HepG2 (cell line): ENCODE data around the gene OSBPL2. TPM values are rescaled to one million over a fixed set of nuclear protein-coding genes. Genes with fewer than 3 reads are reported as not detected.

Experiments used
- ASH2L ChIP-seq: fragments of 300-600, 200-600 bp; sonication (generic); IDR thresholded peaks from 2 replicates; pipeline ENCODE4 v1.7.0; 2017; ENCODE audit warnings: low read depth, mild to moderate bottlenecking, moderate library complexity, mixed read lengths, low read length; ENCODE audit not compliant: insufficient read length
- ELF1 ChIP-seq: sonication (generic); formaldehyde crosslinking; IDR thresholded peaks from 2 replicates; pipeline ENCODE4 v1.4.0; 2020; ENCODE audit warnings: missing genetic modification reagents
- HNF4G ChIP-seq, 2 experiments: sonication (generic) in 1 of 2; formaldehyde crosslinking in 1 of 2; IDR thresholded peaks; 2 replicates each; pipeline versions ENCODE4 v1.4.0 to v1.6.1; 2011 to 2020; ENCODE audit warnings: borderline replicate concordance in 2 of 2, low read depth in 2 of 2, mild to moderate bottlenecking in 2 of 2, low read length in 1 of 2, missing genetic modification reagents in 1 of 2, moderate library complexity in 1 of 2
- KDM6A ChIP-seq: IDR thresholded peaks from 2 replicates; pipeline ENCODE4 v1.6.1; 2016; ENCODE audit warnings: low read depth
- MED13 ChIP-seq: sonication (generic); formaldehyde crosslinking; IDR thresholded peaks from 2 replicates; pipeline ENCODE4 v1.5.0; 2020; ENCODE audit warnings: missing genetic modification reagents
- MEIS2 ChIP-seq: sonication (generic); formaldehyde crosslinking; IDR thresholded peaks from 2 replicates; pipeline ENCODE4 v1.9.0; 2021; ENCODE audit warnings: mild to moderate bottlenecking, missing genetic modification reagents
- MYC ChIP-seq: sonication (generic); formaldehyde crosslinking; IDR thresholded peaks from 2 replicates; pipeline ENCODE4 v1.9.0; 2021; ENCODE audit warnings: missing genetic modification reagents, borderline replicate concordance
- TAF15 ChIP-seq: fragments of 200-400 bp; formaldehyde crosslinking; IDR thresholded peaks from one replicate; pipeline ENCODE4 v1.6.1; 2018; ENCODE audit warnings: mild to moderate bottlenecking, low read depth, low read length; ENCODE audit not compliant: poor library complexity, severe bottlenecking
- YEATS4 ChIP-seq: sonication (generic); formaldehyde crosslinking; IDR thresholded peaks from 2 replicates; pipeline ENCODE4 v1.4.0; 2020; ENCODE audit warnings: missing genetic modification reagents, borderline replicate concordance
- ZBTB7A ChIP-seq: sonication (generic); formaldehyde crosslinking; IDR thresholded peaks from 2 replicates; pipeline ENCODE4 v1.8.0; 2022; ENCODE audit warnings: mild to moderate bottlenecking, missing genetic modification reagents
- ZMYM4 ChIP-seq: sonication (generic); formaldehyde crosslinking; IDR thresholded peaks from 2 replicates; pipeline ENCODE4 v1.8.1; 2023; ENCODE audit warnings: mild to moderate bottlenecking, missing genetic modification reagents
- ZNF160 ChIP-seq: sonication (generic); formaldehyde crosslinking; IDR thresholded peaks from 2 replicates; pipeline ENCODE4 v1.8.0; 2022; ENCODE audit warnings: mild to moderate bottlenecking, inconsistent platforms, missing genetic modification reagents
- ZNF343 ChIP-seq: sonication (generic); formaldehyde crosslinking; IDR thresholded peaks from 2 replicates; pipeline ENCODE4 v1.4.0; 2020; ENCODE audit warnings: mild to moderate bottlenecking, missing genetic modification reagents
- ZNF547 ChIP-seq: sonication (generic); formaldehyde crosslinking; IDR thresholded peaks from 2 replicates; pipeline ENCODE4 v1.5.1; 2020; ENCODE audit warnings: mild to moderate bottlenecking, missing genetic modification reagents
- ZSCAN22 ChIP-seq: sonication (generic); formaldehyde crosslinking; IDR thresholded peaks from 2 replicates; pipeline ENCODE4 v1.4.0; 2020; ENCODE audit warnings: mild to moderate bottlenecking, missing genetic modification reagents
- polyA plus RNA-seq, 8 experiments: library from polyadenylated mRNA; depleted of rRNA in 3 of 8; stranded (reverse) in 7 of 8; unstranded in 1 of 8; fragments of >200 nt; fragmentation: Illumina TruSeq in 4 of 8; extraction: Trizol in 4 of 8; gene quantifications; 2 replicates each; pipeline versions ENCODE4 v1.2.1 to v1.2.3, GENCODE V29; 2011 to 2016; ENCODE audit warnings: low read depth in 4 of 8, missing spikeins in 1 of 8, mixed read lengths in 1 of 8; ENCODE audit not compliant: insufficient read depth in 1 of 8
- total RNA-seq, 5 experiments: library from RNA; depleted of rRNA; stranded (reverse); fragments of >200 nt; fragmentation: Illumina TruSeq; extraction: Trizol; gene quantifications; 2 replicates each; pipeline ENCODE4 v1.2.3, GENCODE V29; 2016; ENCODE audit warnings: low read depth in 1 of 5
- TF ChIP-seq, protein P1 (sequence below): sonication (generic); formaldehyde crosslinking; IDR thresholded peaks from 2 replicates; pipeline ENCODE4 v1.4.0; 2020; ENCODE audit warnings: mild to moderate bottlenecking, missing genetic modification reagents, borderline replicate concordance
- TF ChIP-seq, protein P2 (sequence below): sonication (generic); formaldehyde crosslinking; IDR thresholded peaks from 2 replicates; pipeline ENCODE4 v1.4.0; 2020; ENCODE audit warnings: missing genetic modification reagents
- TF ChIP-seq, protein P3 (sequence below): sonication (generic); formaldehyde crosslinking; IDR thresholded peaks from 2 replicates; pipeline ENCODE4 v1.4.0; 2020; ENCODE audit warnings: mild to moderate bottlenecking, missing genetic modification reagents

The OSBPL2 gene
- total and polyA plus RNA-seq, 2 of the 13 experiments (the other 11 are each of a cell fraction or from before 2014, with no cell fraction given), result 18.5 to 37.4 TPM

DNA sequence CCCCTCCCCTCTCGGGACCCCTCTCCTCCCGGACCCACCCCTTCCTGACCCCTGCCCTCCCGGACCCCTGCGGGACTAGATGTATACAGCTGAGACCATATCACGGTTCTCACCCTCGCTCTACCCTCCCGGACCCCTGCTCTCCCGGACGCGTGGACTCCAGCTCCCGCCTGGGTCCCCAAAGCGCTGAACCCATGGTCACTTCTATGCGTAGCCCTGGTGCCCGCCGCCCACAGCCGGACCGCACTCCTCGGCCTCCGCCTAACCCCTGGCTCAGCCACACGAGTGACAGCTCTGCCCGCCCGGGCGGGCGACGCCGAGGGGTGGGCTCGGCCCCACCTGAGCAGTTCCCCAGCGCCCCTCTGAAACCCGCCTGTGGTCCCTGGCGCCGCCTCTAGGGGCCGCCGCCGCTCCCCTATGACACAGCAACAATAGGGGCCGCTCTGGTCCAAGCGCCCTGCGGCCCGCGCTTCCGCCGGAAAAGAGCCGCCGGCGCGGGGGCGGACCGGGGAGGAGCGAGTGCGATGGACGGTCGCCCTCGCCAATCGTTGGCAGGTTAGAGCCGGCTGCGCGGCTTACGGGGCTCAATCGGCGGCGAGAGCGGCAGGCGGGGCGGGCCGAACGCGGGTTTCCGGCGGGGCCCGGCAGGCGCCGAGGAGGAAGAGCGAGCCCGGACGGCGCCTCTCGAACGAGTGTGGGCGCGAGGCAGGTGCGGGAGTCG, 64.2 kb downstream of the OSBPL2 start, which contains the start of gene ADRM1 (continued):
- TF ChIP-seq ZBTB7A, result peak; percentile 85; the same call in 1 of the 2 replicates
- TF ChIP-seq, protein P1, sequence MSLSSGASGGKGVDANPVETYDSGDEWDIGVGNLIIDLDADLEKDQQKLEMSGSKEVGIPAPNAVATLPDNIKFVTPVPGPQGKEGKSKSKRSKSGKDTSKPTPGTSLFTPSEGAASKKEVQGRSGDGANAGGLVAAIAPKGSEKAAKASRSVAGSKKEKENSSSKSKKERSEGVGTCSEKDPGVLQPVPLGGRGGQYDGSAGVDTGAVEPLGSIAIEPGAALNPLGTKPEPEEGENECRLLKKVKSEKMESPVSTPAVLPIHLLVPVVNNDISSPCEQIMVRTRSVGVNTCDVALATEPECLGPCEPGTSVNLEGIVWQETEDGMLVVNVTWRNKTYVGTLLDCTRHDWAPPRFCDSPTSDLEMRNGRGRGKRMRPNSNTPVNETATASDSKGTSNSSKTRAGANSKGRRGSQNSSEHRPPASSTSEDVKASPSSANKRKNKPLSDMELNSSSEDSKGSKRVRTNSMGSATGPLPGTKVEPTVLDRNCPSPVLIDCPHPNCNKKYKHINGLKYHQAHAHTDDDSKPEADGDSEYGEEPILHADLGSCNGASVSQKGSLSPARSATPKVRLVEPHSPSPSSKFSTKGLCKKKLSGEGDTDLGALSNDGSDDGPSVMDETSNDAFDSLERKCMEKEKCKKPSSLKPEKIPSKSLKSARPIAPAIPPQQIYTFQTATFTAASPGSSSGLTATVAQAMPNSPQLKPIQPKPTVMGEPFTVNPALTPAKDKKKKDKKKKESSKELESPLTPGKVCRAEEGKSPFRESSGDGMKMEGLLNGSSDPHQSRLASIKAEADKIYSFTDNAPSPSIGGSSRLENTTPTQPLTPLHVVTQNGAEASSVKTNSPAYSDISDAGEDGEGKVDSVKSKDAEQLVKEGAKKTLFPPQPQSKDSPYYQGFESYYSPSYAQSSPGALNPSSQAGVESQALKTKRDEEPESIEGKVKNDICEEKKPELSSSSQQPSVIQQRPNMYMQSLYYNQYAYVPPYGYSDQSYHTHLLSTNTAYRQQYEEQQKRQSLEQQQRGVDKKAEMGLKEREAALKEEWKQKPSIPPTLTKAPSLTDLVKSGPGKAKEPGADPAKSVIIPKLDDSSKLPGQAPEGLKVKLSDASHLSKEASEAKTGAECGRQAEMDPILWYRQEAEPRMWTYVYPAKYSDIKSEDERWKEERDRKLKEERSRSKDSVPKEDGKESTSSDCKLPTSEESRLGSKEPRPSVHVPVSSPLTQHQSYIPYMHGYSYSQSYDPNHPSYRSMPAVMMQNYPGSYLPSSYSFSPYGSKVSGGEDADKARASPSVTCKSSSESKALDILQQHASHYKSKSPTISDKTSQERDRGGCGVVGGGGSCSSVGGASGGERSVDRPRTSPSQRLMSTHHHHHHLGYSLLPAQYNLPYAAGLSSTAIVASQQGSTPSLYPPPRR (CRISPR knock-in tag), result no peak
- TF ChIP-seq ZMYM4 (CRISPR knock-in tag), result peak; percentile 87; the same call in 1 of the 2 replicates
- peak; percentile 45; the same call in 1 of the 2 replicates for TF ChIP-seq ZNF160 (CRISPR knock-in tag)
- no peak for TF ChIP-seq KDM6A (CRISPR knock-in tag)
- TF ChIP-seq MED13 (CRISPR knock-in tag), result peak; percentile 90
- TF ChIP-seq MYC (CRISPR knock-in tag), result peak; percentile 59; the same call in 1 of the 2 replicates
- TF ChIP-seq ASH2L, result peak; percentile 37
- TF ChIP-seq TAF15, result peak; percentile 100
- TF ChIP-seq ELF1, result peak; percentile 90
- TF ChIP-seq, protein P2, sequence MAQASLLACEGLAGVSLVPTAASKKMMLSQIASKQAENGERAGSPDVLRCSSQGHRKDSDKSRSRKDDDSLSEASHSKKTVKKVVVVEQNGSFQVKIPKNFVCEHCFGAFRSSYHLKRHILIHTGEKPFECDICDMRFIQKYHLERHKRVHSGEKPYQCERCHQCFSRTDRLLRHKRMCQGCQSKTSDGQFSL (CRISPR knock-in tag), result peak; percentile 59; the same call in 1 of the 2 replicates
- no peak for TF ChIP-seq ZNF343 (CRISPR knock-in tag)
- TF ChIP-seq HNF4G (IDR thresholded peaks at IDR 0.05; ENCODE audit: borderline replicate concordance, low read depth, low read length), result no peak
- TF ChIP-seq HNF4G (CRISPR knock-in tag; IDR thresholded peaks at IDR 0.05; ENCODE audit: borderline replicate concordance, low read depth), result no peak; the same call in 1 of the 2 replicates
- TF ChIP-seq, protein P3, sequence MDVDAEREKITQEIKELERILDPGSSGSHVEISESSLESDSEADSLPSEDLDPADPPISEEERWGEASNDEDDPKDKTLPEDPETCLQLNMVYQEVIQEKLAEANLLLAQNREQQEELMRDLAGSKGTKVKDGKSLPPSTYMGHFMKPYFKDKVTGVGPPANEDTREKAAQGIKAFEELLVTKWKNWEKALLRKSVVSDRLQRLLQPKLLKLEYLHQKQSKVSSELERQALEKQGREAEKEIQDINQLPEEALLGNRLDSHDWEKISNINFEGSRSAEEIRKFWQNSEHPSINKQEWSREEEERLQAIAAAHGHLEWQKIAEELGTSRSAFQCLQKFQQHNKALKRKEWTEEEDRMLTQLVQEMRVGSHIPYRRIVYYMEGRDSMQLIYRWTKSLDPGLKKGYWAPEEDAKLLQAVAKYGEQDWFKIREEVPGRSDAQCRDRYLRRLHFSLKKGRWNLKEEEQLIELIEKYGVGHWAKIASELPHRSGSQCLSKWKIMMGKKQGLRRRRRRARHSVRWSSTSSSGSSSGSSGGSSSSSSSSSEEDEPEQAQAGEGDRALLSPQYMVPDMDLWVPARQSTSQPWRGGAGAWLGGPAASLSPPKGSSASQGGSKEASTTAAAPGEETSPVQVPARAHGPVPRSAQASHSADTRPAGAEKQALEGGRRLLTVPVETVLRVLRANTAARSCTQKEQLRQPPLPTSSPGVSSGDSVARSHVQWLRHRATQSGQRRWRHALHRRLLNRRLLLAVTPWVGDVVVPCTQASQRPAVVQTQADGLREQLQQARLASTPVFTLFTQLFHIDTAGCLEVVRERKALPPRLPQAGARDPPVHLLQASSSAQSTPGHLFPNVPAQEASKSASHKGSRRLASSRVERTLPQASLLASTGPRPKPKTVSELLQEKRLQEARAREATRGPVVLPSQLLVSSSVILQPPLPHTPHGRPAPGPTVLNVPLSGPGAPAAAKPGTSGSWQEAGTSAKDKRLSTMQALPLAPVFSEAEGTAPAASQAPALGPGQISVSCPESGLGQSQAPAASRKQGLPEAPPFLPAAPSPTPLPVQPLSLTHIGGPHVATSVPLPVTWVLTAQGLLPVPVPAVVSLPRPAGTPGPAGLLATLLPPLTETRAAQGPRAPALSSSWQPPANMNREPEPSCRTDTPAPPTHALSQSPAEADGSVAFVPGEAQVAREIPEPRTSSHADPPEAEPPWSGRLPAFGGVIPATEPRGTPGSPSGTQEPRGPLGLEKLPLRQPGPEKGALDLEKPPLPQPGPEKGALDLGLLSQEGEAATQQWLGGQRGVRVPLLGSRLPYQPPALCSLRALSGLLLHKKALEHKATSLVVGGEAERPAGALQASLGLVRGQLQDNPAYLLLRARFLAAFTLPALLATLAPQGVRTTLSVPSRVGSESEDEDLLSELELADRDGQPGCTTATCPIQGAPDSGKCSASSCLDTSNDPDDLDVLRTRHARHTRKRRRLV, result 0 out of 2 replicates have a peak, but pooled peaks have one; percentile 4
- TF ChIP-seq MEIS2 (CRISPR knock-in tag), result peak; percentile 60; the same call in 1 of the 2 replicates
- no peak; the same call in none of the 2 replicates for TF ChIP-seq ZNF547 (CRISPR knock-in tag)
- no peak; the same call in 1 of the 2 replicates for TF ChIP-seq YEATS4 (CRISPR knock-in tag)
- TF ChIP-seq ZSCAN22 (CRISPR knock-in tag), result no peak
